ENCODE measurements around the gene KIF21B. TPM values are rescaled to one million over a fixed set of nuclear protein-coding genes. Genes with fewer than 3 reads are reported as not detected.
"Not testable (repeated sequence)": the region's sequence is repeated elsewhere in the genome, so short reads cannot be mapped to it uniquely, and the experiment has no call there.

Gene KIF21B
- total and polyA plus RNA-seq, 4 donors, result 1.3 to 7.4 (median 4.8) TPM

DNA sequence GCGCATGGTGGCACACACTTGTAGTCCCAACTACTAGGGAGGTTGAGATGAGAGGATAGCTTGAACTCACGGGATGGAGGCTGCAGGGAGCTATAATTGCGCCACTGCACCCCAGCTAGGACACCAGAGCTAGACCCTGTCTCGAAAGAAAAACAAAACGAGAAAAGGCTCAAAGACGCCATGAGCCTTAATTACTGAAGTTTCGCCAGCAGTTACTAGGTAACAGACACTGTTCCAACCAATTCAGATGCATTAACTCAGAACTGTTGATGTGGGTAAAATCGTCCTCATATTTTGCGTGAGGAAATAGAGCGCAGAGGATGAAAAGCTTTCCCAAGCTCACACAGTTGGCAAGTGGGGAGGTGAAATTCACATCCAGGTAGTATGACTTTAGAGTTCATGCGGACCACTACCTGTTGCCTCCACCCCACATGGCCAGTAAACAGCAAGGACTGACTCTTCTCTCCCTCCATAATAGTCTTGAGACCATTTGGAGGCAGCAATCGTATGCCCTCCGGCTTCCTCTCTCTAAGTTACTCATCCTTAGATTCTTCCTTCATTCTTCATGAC lies 88.8 kb downstream of the KIF21B start:
- Histone ChIP-seq H3K4me1 (ENCODE audit: control insufficient read depth in 5 of 5, insufficient read depth in 5 of 5, low read length in 5 of 5) (no peaks in the 10 kb centered on the region), H3K27me3 (ENCODE audit: control insufficient read depth in 3 of 3, insufficient read depth in 3 of 3, low read length in 2 of 3) (no peaks in the 10 kb centered on the region), H3K36me3 (ENCODE audit: control insufficient read depth in 4 of 4, insufficient read depth in 4 of 4, low read length in 4 of 4) (no peaks in the 10 kb centered on the region), H3K9ac (ENCODE audit: insufficient read depth in 1 of 2, low read length in 2 of 2) (no peak overlapping the region), H3K9me3 (ENCODE audit: control insufficient read depth in 4 of 4, insufficient read depth in 3 of 4, low read length in 3 of 4) (peaks cover 0 to 1% (median 0%) of the 10 kb centered on the region in 4 donors), H3K4me3 (no peak overlapping the region), H3K27ac (ENCODE audit: low read depth in 1 of 2, low read length in 1 of 2) (no peak overlapping the region)
- 93 to 94% methylated on average over 13 of the region's 13 CpGs for WGBS, 2 donors
- ATAC-seq (ENCODE audit: insufficient read depth, low FRiP score) (no peak), DNase-seq (no peak)
- TF ChIP-seq, protein P1, sequence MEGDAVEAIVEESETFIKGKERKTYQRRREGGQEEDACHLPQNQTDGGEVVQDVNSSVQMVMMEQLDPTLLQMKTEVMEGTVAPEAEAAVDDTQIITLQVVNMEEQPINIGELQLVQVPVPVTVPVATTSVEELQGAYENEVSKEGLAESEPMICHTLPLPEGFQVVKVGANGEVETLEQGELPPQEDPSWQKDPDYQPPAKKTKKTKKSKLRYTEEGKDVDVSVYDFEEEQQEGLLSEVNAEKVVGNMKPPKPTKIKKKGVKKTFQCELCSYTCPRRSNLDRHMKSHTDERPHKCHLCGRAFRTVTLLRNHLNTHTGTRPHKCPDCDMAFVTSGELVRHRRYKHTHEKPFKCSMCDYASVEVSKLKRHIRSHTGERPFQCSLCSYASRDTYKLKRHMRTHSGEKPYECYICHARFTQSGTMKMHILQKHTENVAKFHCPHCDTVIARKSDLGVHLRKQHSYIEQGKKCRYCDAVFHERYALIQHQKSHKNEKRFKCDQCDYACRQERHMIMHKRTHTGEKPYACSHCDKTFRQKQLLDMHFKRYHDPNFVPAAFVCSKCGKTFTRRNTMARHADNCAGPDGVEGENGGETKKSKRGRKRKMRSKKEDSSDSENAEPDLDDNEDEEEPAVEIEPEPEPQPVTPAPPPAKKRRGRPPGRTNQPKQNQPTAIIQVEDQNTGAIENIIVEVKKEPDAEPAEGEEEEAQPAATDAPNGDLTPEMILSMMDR (IDR thresholded peaks at IDR 0.05; ENCODE audit: control extremely low read depth, extremely low read depth), result no peak

DNA sequence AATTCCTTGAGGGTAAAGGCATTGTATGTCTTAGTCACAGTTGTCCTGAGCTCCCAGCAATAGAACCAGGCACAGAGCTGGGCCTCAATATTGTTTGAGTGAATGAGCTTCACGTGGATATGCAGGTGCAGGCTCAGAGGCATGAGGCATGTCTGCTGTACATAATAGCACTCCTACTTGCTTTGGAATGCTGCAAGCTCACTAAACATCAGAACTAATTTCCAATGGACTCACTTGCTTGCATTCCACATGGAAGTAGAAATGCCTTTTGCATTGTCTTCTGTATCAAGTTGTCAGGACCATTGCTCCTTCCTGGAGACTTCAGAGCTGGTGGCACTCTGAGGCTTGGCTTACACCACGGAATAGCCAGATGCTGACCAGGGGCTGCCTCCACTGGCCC lies 91.7 kb downstream of the KIF21B start:
- Histone ChIP-seq H3K9me3 (ENCODE audit: control insufficient read depth in 4 of 4, insufficient read depth in 3 of 4, low read length in 3 of 4) (peaks cover 0 to 1% (median 0%) of the 10 kb centered on the region in 4 donors), H3K4me3 (no peak overlapping the region), H3K27me3 (ENCODE audit: control insufficient read depth in 3 of 3, insufficient read depth in 3 of 3, low read length in 2 of 3) (no peaks in the 10 kb centered on the region), H3K27ac (ENCODE audit: low read depth in 1 of 2, low read length in 1 of 2) (no peak overlapping the region), H3K4me1 (ENCODE audit: control insufficient read depth in 5 of 5, insufficient read depth in 5 of 5, low read length in 5 of 5) (no peaks in the 10 kb centered on the region), H3K9ac (ENCODE audit: insufficient read depth in 1 of 2, low read length in 2 of 2) (no peak overlapping the region), H3K36me3 (ENCODE audit: control insufficient read depth in 4 of 4, insufficient read depth in 4 of 4, low read length in 4 of 4) (no peaks in the 10 kb centered on the region)
- ATAC-seq (ENCODE audit: insufficient read depth, low FRiP score), result no peak
- TF ChIP-seq, protein P1 (IDR thresholded peaks at IDR 0.05; ENCODE audit: control extremely low read depth, extremely low read depth), result no peak
- no peak for DNase-seq
- WGBS, 2 donors, result 87 to 94% methylated on average over 2 of the region's 2 CpGs

DNA sequence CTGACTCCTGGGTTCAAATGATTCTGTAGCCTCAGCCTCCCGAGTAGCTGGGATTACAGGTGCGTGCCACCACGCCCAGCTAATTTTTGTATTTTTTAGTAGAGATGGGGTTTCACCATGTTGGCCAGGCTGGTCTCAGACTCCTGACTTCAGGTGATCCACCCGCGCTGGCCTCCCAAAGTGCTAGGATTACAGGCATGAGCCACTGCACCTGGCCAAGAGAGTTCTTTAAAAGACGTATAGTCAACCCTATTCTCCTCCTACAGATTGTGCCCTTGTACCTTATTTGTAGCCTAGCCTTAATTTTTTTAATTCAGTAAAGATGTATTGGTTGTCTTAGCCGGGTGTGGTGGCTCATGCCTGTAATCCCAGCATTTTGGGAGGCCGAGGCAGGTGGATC lies 93.2 kb downstream of the KIF21B start:
- not testable (repeated sequence) for ATAC-seq (ENCODE audit: insufficient read depth, low FRiP score); H3K4me1 ChIP-seq (ENCODE audit: control insufficient read depth in 5 of 5, insufficient read depth in 5 of 5, low read length in 5 of 5); DNase-seq; H3K4me3 ChIP-seq; H3K9ac ChIP-seq (ENCODE audit: insufficient read depth in 1 of 2, low read length in 2 of 2); H3K27me3 ChIP-seq (ENCODE audit: control insufficient read depth in 3 of 3, insufficient read depth in 3 of 3, low read length in 2 of 3); H3K9me3 ChIP-seq (ENCODE audit: control insufficient read depth in 4 of 4, insufficient read depth in 3 of 4, low read length in 3 of 4); H3K27ac ChIP-seq (ENCODE audit: low read depth in 1 of 2, low read length in 1 of 2); H3K36me3 ChIP-seq (ENCODE audit: control insufficient read depth in 4 of 4, insufficient read depth in 4 of 4, low read length in 4 of 4)
- WGBS, 2 donors, result 90 to 93% methylated on average over 8 of the region's 8 CpGs

DNA sequence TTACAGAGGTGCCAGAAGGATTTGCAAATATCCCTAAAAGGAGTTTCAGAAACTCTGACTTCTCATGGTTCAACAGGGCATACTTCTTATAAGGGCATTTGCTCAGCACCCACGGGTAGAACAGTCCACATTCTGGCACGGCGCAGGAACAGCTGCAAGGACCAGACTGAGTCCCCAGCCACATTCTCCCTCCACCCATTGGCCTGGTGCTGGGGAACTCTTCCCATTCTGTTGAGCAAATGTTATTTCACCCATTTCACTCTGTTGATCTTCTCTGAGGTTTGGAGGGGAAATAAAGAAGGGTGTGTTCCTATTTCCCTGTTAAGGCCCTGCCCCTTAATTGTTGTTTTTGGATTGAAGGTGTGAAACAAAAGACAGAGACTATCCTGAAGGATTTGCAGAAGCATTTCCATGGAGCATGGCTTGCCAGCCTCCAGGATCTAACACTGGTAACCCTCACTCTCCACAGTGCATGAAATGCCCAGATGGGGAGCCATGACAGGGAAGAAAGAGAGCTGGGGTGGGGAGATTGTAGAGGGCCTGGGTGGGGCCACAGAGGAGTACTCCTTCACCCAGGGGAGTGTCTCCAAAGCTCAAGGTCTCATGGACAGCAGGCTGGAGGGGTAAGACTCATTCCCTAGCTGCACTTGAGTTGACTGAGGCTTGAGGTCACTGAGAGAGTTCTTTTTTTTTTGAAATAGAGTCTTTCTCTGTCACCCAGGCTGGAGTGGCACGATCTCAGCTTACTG lies 93.8 kb downstream of the KIF21B start:
- H3K27me3 ChIP-seq (ENCODE audit: control insufficient read depth in 3 of 3, insufficient read depth in 3 of 3, low read length in 2 of 3), result no peaks in the 10 kb centered on the region
- ATAC-seq (ENCODE audit: insufficient read depth, low FRiP score) (no peak), DNase-seq (no peak)
- no peaks in the 10 kb centered on the region for H3K4me1 ChIP-seq (ENCODE audit: control insufficient read depth in 5 of 5, insufficient read depth in 5 of 5, low read length in 5 of 5)
- 84 to 92% methylated on average over 4 of the region's 4 CpGs for WGBS, 2 donors
- H3K9me3 ChIP-seq (ENCODE audit: control insufficient read depth in 4 of 4, insufficient read depth in 3 of 4, low read length in 3 of 4), result peaks cover 0 to 1% (median 0%) of the 10 kb centered on the region in 4 donors
- TF ChIP-seq, protein P1 (IDR thresholded peaks at IDR 0.05; ENCODE audit: control extremely low read depth, extremely low read depth), result no peak
- no peak overlapping the region for H3K27ac ChIP-seq (ENCODE audit: low read depth in 1 of 2, low read length in 1 of 2)
- H3K4me3 ChIP-seq, result no peak overlapping the region
- H3K9ac ChIP-seq (ENCODE audit: insufficient read depth in 1 of 2, low read length in 2 of 2), result no peak overlapping the region
- H3K36me3 ChIP-seq (ENCODE audit: control insufficient read depth in 4 of 4, insufficient read depth in 4 of 4, low read length in 4 of 4), result no peaks in the 10 kb centered on the region
